ENCODE results near the gene TBC1D3B.
A peak's percentile ranks its signal among the peaks of the same experiment; 100 is the strongest.
"Not testable (repeated sequence)": the region's sequence is repeated elsewhere in the genome, so short reads cannot be mapped to it uniquely, and the experiment has no call there.

The TBC1D3B gene

DNA sequence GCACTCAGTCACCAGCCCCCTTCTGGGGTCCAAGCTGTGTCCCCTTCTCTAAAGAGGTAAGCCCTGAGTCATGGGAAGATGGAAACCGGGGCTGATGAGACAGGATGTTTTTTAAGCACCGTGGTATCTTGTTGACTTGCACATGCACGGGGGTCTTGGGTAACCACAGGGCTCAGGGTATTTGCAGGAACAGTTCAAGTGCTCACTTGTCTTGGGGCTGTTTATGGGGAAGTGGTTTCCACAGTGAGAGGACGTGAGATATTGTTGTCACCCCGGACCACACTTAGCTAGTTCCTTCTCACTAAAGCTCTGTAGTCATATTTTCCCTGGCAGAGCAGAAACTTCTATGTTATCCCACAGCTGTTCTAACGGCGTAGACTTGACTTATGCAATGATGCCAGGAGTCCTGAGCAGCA, 12.5 kb upstream of the TBC1D3B start:
- peak; percentile 57 for DNase-seq (ENCODE audit: low read depth)
- TF ChIP-seq, protein P1, sequence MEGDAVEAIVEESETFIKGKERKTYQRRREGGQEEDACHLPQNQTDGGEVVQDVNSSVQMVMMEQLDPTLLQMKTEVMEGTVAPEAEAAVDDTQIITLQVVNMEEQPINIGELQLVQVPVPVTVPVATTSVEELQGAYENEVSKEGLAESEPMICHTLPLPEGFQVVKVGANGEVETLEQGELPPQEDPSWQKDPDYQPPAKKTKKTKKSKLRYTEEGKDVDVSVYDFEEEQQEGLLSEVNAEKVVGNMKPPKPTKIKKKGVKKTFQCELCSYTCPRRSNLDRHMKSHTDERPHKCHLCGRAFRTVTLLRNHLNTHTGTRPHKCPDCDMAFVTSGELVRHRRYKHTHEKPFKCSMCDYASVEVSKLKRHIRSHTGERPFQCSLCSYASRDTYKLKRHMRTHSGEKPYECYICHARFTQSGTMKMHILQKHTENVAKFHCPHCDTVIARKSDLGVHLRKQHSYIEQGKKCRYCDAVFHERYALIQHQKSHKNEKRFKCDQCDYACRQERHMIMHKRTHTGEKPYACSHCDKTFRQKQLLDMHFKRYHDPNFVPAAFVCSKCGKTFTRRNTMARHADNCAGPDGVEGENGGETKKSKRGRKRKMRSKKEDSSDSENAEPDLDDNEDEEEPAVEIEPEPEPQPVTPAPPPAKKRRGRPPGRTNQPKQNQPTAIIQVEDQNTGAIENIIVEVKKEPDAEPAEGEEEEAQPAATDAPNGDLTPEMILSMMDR (IDR thresholded peaks at IDR 0.05; ENCODE audit: low read depth, low read length, missing control alignments) = no peak
- no peak overlapping the region for H3K4me3 ChIP-seq (ENCODE audit: low read depth, low read length)

DNA sequence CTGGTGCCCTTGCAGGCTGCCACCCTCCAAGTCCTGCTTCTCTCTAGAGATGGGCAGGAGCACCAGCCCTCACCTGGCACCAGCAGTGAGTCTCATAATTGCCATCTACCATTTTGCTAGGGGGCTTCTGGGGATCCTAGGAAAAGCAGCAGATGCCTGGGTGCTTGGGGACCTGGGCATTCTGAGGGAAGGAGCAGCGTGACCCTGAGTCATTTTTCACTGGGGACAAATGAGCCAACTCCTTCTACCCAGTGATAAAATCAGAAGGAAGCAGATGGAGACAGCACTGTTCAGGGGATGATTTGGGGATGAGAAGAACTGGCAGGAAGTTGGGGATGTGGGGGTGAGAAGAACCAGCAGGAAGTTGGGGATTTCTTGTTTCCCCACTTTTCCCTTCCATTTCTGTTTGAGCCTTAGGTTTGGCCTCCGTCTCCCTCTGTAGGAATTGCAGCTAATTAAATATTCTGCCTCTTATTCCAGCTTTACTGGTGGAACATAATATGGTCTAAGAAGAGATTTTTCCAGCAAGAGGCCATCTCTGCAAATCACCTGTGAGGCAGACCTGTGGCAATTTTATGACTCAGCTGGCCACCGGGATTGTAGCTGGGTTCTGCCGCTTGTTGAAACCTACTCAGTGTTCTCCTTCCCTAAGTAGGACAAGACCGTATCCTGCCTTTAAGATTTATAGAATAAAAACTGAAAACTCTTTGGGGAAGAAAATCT, 11.7 kb upstream of the TBC1D3B start:
- H3K4me3 ChIP-seq (ENCODE audit: low read depth, low read length); DNase-seq (ENCODE audit: low read depth): not testable (repeated sequence)

DNA sequence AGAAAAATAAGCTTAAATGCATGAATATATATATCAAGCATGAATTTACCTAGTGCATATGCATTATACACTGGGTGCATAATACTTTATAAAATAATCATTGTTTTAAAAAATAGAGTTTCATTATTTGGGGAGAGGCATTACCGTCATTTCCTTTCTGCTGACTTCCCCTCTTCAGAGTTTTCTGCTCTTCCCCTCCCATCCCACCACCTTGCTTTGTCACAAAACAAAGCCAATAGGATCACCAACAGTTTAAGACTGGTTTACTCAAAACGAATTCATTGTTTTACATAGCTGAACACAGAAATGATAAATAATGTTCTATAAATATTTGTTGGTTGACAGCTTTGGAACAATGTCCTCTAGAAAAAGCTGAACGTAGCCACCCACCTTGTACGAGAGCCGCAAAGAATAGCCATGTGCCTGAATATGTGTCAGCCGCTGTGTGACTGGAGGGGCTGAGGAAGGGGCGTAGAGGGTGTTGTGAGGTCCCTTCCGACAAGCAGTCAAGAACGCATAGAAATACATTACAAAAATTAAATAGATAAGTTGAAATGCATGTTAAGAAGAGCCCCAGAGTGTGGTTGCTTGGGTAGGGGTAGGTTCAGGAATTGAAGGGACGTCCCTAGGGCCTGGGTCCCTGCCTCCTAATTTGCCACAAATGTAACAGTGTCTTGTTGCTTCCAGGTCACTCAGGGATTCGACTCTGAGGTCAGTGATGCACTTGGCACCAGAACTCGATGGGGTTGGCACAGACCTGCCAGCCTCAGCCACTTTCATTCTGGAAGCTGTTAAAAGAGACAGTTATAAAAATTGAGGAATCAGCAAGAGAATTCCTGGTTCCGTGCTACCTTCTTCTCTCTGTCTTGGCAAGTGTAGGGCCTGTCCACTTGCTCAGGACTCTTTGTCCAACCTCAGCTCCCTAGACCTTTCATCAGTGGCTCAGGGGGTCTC, 10.7 kb upstream of the TBC1D3B start:
- not testable (repeated sequence) for DNase-seq (ENCODE audit: low read depth); H3K4me3 ChIP-seq (ENCODE audit: low read depth, low read length)

DNA sequence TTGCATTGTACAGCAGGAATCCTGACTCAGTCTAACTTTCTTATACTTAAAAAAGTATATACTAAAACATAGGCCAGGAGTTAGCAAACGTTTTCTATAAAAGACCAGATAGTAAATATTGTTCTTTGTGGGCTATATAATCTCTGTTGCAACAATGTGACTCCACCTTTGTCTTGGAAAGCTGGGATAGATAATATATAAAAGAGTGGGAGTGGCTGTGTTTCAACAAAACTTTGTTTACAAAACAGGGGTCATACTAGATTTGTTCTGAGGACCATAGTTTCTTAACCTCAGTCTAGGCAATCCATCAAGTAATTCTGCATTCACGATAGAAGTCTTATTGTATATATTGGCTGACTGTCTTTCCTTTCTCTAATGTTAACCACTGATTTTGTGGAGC, 9.0 kb upstream of the TBC1D3B start:
- no peak for DNase-seq (ENCODE audit: low read depth)
- no peak overlapping the region for H3K4me3 ChIP-seq (ENCODE audit: low read depth, low read length)
- TF ChIP-seq, protein P1 (IDR thresholded peaks at IDR 0.05; ENCODE audit: low read depth, low read length, missing control alignments) = no peak

DNA sequence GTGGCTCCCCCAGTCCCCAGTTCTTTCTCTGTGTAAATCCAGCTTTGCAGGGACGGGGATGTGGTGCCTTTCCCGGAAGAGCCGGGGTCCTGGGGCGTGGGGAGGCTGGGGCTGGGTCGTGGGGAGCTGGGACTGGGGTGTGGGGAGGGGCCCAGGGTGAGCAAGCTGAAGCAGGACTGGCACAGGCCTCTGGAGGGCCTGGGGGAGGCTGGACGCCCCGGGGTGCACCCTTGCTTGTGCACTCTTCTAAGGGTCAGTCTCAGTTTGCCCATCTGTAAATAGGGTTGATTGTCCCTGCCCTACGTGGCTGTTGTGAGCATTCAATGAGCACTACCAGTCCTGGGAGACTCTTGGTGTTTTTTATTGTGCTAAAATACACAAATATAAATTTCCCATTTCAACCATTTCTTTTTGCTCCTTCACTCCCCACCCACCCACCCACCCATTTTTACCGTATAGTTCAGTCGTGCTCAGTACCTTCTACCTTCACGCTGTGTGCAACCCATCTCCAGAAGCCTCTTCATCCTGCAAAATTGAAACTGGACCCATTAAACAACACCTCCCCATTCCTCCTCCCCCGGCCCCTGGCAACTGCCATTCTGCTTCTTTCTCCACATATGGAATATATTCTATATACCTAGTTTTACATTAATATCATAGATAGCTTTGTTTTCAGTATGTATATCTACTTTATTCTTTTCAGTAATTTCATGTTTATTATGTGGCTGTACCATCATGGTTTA, 7.8 kb upstream of the TBC1D3B start:
- TF ChIP-seq, protein P1 (IDR thresholded peaks at IDR 0.05; ENCODE audit: low read depth, low read length, missing control alignments) = no peak
- DNase-seq (ENCODE audit: low read depth) = no peak
- no peak overlapping the region for H3K4me3 ChIP-seq (ENCODE audit: low read depth, low read length)

DNA sequence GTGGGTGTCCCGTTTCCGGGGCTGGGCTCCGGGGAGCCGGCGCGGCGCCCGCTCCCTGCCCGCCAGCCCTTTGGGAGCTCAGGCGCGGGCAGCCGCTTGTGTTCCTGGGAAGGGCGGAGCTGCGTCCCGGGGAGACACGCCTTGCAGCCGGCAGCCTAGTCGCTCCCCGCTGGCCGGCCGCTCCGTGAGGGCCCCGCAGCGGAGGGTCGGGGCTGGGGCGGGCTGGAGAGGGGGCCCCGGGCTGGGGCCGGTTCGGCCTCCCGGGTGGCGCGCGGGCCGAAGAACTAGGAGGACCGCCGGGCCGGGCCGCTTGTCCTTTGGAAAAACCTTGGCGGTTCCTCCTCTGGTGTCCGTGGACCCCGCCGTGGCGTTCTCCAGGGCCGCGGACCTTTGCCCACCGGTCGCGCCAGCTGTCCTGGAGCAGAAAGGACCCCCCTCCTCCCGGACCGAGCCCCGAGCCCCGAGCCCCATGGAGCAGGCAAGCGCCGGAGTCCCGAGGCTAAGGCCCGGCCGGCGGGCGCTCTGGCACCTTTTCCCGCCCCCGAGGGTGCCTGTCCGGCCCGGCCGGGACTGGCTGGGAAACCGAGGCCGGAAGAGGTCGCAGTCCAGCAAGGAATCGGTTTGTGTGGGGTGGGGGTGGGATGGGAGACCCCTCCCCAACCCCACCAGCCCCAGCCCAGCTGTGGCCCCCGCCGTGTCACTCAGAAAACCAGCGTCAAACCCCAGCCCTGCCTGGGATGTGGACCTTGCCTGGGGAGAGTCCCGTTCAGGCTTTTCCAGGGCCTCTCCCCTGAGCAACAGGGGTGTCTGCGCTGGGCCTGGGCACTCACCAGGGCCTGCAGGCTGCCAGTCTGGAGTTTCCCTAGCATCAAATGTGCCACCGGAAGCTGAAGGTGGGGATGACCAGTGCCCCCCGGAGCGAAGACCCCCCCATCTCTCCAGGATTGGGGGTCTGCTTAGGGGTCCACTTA, 6.8 kb upstream of the TBC1D3B start:
- no peak for DNase-seq (ENCODE audit: low read depth)
- no peak overlapping the region; the same call in 1 of the 2 replicates for H3K4me3 ChIP-seq (ENCODE audit: low read depth, low read length)
- TF ChIP-seq, protein P1 (IDR thresholded peaks at IDR 0.05; ENCODE audit: low read depth, low read length, missing control alignments) = no peak
